ENCODE measurements around the gene SLC25A41.
A peak's percentile ranks its signal among the peaks of the same experiment; 100 is the strongest.
"Not testable (repeated sequence)": the region's sequence is repeated elsewhere in the genome, so short reads cannot be mapped to it uniquely, and the experiment has no call there.

Gene SLC25A41

GRCh38 chr19:6402837-6403608, 30.5 kb downstream of the SLC25A41 start:
- no peak for DNase-seq

DNA sequence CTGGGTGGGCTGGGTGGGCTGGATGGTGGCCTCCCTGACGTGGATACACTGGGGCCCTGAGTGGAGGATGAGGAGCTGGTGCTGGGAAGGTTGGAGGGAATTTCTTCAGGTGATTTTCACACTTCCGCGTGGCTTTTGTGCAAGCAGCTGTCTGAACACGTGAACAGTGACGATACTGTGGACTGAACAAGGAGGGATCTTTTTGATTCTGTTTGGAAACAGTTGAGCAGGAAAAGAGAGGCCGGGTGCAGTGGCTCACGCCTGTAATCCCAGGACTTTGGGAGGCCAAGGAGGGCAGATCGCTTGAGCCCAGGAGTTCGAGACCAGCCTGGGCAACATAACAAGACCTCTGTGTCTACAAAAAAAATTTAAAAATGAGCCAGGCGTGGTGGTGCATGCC, 31.5 kb downstream of the SLC25A41 start:
- no peak for DNase-seq

DNA sequence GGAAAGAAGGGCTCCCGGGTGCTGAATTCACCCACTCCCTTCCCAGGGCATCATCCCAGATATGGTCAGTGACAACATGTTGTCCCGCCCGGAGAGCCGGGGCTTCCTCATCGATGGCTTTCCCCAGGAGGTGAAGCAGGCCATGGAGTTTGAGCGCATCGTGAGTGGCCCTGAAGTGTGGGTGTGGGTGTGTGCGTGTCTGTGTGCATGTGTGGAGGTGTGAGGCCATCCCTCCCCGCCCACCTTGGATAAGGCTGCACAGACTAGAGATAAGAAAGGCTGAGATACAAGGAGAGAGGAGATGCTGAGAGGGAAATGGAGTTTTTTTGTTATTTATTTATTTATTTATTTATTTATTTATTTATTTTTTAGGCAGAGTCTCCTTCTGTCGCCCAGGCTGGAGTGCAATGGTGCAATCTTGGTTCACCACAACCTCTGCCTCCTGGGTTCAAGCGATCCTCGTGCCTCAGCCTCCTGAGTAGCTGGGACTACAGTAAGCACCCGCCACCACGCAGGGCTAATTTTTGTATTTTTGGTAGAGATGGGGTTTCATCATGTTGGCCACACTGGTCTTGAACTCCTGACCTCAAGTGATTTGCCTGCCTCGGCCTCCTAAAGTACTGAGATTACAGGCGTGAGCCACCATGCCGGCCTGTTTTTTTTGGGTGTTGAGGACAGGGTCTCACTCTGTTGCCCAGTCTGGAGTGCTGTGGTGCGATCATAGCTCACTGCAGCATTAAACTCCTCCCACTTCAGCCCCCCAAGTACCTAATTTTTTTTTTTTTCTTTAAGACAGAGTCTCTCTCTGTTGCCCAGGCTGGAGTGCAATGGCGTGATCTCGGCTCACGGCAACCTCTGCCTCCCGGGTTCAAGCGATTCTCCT, 33.3 kb downstream of the SLC25A41 start:
- DNase-seq: not testable (repeated sequence)

DNA sequence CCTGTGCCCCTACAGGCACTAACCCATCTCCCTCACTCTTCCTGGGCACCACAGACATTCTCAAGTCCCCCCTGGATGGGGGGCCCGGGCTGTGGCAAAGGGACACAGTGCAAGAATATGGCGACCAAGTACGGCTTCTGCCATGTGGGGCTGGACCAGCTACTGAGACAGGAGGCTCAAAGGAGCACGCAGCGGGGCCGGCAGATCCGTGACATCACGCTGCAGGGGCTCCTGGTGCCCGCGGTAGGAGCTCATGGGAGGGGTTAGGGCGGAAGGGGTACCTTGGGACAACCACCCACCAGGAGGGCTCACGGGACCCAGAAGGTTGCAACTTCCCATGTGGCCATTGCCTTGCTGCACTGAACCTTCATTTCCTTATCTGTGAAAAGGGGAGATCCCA, 37.3 kb downstream of the SLC25A41 start:
- no peak for DNase-seq

DNA sequence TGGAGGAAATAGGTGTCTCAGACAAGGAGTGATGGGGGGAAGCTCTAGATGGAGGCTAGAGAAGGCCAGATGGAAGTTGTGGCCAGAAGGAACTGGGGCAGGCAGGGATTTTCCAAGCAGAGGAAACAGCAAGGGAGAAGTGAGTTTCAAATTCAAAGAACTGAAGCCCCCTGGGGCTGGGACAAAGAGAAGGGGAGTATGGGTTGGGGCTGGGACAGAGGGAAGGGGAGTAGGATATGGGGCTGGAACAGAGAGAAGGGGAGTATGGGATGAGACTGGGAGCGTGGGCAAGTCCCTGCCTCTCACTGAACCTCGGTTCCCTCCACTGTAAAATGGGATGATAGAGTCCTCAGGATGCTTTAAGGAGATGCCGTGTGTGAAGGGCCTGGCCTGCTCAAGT, 38.7 kb downstream of the SLC25A41 start:
- no peak for DNase-seq

GRCh38 chr19:6393983-6394412, 39.6 kb downstream of the SLC25A41 start:
- peak; percentile 67 for DNase-seq

- DNase-seq: peak; percentile 93
Measured at GRCh38 chr19:6393074-6393982, 40.2 kb downstream of the SLC25A41 start, which contains the start of gene GTF2F1. GTF2F1 (minus strand) TSS chr19:6393164; CDS start chr19:6392995, 169 bp downstream.

- no peak for DNase-seq
Measured at GRCh38 chr19:6392221-6393073, 41.1 kb downstream of the SLC25A41 start.

GRCh38 chr19:6387372-6387771, 46.2 kb downstream of the SLC25A41 start:
- no peak for DNase-seq

GRCh38 chr19:6384381-6384780, 49.2 kb downstream of the SLC25A41 start:
- DNase-seq: no peak

GRCh38 chr19:6383188-6383587, 50.4 kb downstream of the SLC25A41 start:
- no peak for DNase-seq

- no peak for DNase-seq
Measured at GRCh38 chr19:6381030-6381750, 52.4 kb downstream of the SLC25A41 start.

DNA sequence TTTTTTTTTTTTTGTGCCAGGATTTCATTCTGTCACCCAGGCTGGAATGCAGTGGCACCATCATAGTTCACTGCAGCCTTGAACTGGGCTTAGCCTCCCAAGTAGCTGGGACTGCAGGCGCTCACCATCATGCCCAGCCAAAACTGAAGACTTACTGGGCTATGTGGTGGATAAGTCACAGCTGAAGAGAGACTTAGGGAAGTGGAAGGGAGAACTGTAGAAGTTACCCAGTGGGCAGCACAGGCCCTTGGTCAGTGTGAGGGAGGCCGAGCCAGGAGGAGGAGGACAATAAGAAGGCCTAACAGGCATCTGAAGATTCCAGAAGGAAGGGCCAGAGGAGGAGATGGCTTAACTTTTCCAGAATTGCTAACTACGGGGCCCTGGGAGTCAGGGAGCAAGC, 53.8 kb downstream of the SLC25A41 start:
- DNase-seq: no peak

DNA sequence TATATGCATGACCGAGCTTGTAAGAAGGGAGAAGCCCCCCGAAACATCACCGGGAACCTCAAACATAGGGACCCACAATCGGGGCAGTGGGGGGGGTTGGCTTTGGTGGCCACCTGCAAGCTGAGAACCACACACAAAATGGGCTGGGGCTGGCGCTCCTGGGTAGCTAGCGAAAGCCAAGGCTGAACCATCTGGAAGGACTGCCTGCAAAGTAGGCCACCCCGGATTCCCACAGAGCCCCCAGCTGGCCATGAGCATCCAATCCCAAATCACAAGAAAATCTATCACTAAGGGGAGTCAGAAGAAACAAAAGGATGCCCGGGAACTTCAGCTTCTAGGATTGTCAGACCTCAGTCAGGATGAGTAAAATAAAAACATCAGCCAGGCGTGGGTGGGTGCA, 55.1 kb downstream of the SLC25A41 start:
- DNase-seq: no peak

GRCh38 chr19:6378041-6378440, 55.5 kb downstream of the SLC25A41 start:
- DNase-seq: no peak

- DNase-seq: no peak
Measured at GRCh38 chr19:6376512-6377190, 56.9 kb downstream of the SLC25A41 start.
